Osteocyte (in vitro differentiated cells): Measurements from ENCODE around the gene NCAM1. TPM values are rescaled to one million over a fixed set of nuclear protein-coding genes. Genes with fewer than 3 reads are reported as not detected.

Experiments
- DNase-seq: peaks from one replicate; pipeline ENCODE4 v3.0.0; 2021; ENCODE audit warnings: mixed read lengths; ENCODE audit not compliant: unreplicated experiment; ENCODE audit errors: extremely low spot score
- H3K27ac Mint-ChIP-seq: one replicate; pipeline ENCODE4 v1.8.0; 2021; ENCODE audit warnings: mild to moderate bottlenecking, mixed read lengths; ENCODE audit not compliant: unreplicated experiment
- H3K27me3 Mint-ChIP-seq: one replicate; pipeline ENCODE4 v1.8.0; 2021; ENCODE audit warnings: mixed read lengths; ENCODE audit not compliant: unreplicated experiment
- H3K36me3 Mint-ChIP-seq: one replicate; pipeline ENCODE4 v1.8.0; 2021; ENCODE audit warnings: mixed read lengths; ENCODE audit not compliant: unreplicated experiment
- H3K4me1 Mint-ChIP-seq: one replicate; pipeline ENCODE4 v1.8.0; 2021; ENCODE audit warnings: mixed read lengths; ENCODE audit not compliant: unreplicated experiment
- H3K4me3 Mint-ChIP-seq: one replicate; pipeline ENCODE4 v1.8.0; 2021; ENCODE audit warnings: mild to moderate bottlenecking, moderate library complexity, mixed read lengths; ENCODE audit not compliant: unreplicated experiment
- H3K9me3 Mint-ChIP-seq: one replicate; pipeline ENCODE4 v1.8.0; 2021; ENCODE audit warnings: mixed read lengths; ENCODE audit not compliant: unreplicated experiment
- CTCF ChIP-seq: fragments of 200-600 bp; sonication (generic); IDR thresholded peaks from 2 replicates; pipeline ENCODE4 v1.5.0; 2021; ENCODE audit warnings: antibody characterized with exemption, mild to moderate bottlenecking, moderate library complexity
- total RNA-seq: library from RNA; stranded (reverse); gene quantifications from 2 replicates; pipeline ENCODE4 v1.2.1, GENCODE V29; 2021

Gene NCAM1
- total RNA-seq, 1 donor from 2014 or later = 2.2 TPM

GRCh38 chr11:113261709-113262475, 300.7 kb downstream of the NCAM1 start:
- no peak for DNase-seq
- H3K9me3 Mint-ChIP-seq = no peaks in the 10 kb centered on the region
- TF ChIP-seq CTCF = no peak
- H3K27me3 Mint-ChIP-seq = no peaks in the 10 kb centered on the region
- no peak overlapping the region for H3K4me3 Mint-ChIP-seq
- H3K4me1 Mint-ChIP-seq = no peaks in the 10 kb centered on the region
- no peaks in the 10 kb centered on the region for H3K36me3 Mint-ChIP-seq
- no peak overlapping the region for H3K27ac Mint-ChIP-seq

- TF ChIP-seq CTCF = no peak
- no peak overlapping the region for H3K4me3 Mint-ChIP-seq
- no peaks in the 10 kb centered on the region for H3K4me1 Mint-ChIP-seq
- no peaks in the 10 kb centered on the region for H3K36me3 Mint-ChIP-seq
- H3K9me3 Mint-ChIP-seq = no peaks in the 10 kb centered on the region
- H3K27ac Mint-ChIP-seq = no peak overlapping the region
- H3K27me3 Mint-ChIP-seq = no peaks in the 10 kb centered on the region
- no peak for DNase-seq
Observed at GRCh38 chr11:113262594-113262993, 301.4 kb downstream of the NCAM1 start.

- no peaks in the 10 kb centered on the region for H3K36me3 Mint-ChIP-seq
- no peaks in the 10 kb centered on the region for H3K9me3 Mint-ChIP-seq
- TF ChIP-seq CTCF = no peak
- no peaks in the 10 kb centered on the region for H3K27me3 Mint-ChIP-seq
- H3K4me3 Mint-ChIP-seq = no peak overlapping the region
- H3K27ac Mint-ChIP-seq = no peak overlapping the region
- no peak for DNase-seq
- no peaks in the 10 kb centered on the region for H3K4me1 Mint-ChIP-seq
Observed at GRCh38 chr11:113263458-113264259, 302.4 kb downstream of the NCAM1 start.

- Mint-ChIP-seq H3K36me3 (no peaks in the 10 kb centered on the region), H3K4me1 (no peaks in the 10 kb centered on the region), H3K4me3 (no peak overlapping the region), H3K9me3 (no peaks in the 10 kb centered on the region), H3K27ac (no peak overlapping the region), H3K27me3 (no peaks in the 10 kb centered on the region)
- no peak for DNase-seq
- TF ChIP-seq CTCF = no peak
Observed at GRCh38 chr11:113265362-113265761, 304.1 kb downstream of the NCAM1 start.

GRCh38 chr11:113267493-113267892, 306.3 kb downstream of the NCAM1 start:
- Mint-ChIP-seq H3K4me1 (no peaks in the 10 kb centered on the region), H3K4me3 (no peak overlapping the region)
- TF ChIP-seq CTCF = no peak

More at GRCh38 chr11:113267493-113267892, 306.3 kb downstream of the NCAM1 start:
- no peaks in the 10 kb centered on the region for H3K36me3 Mint-ChIP-seq
- no peaks in the 10 kb centered on the region for H3K9me3 Mint-ChIP-seq
- H3K27ac Mint-ChIP-seq = no peak overlapping the region
- no peak for DNase-seq
- no peaks in the 10 kb centered on the region for H3K27me3 Mint-ChIP-seq
